ENCODE results near the gene WDR18.

WDR18 gene

GRCh38 chr19:963486-963951, 20.6 kb upstream of the WDR18 start:
- no peak for TF ChIP-seq CTCF (IDR thresholded peaks at IDR 0.05; ENCODE audit: low read depth, low read length)
- H3K4me3 ChIP-seq (ENCODE audit: low read depth, low read length): no peak overlapping the region

- no peak overlapping the region for H3K4me3 ChIP-seq (ENCODE audit: low read depth, low read length)
- no peak for TF ChIP-seq CTCF (IDR thresholded peaks at IDR 0.05; ENCODE audit: low read depth, low read length)
Measured at GRCh38 chr19:964116-964520, 20.0 kb upstream of the WDR18 start.

GRCh38 chr19:964761-965694, 19.1 kb upstream of the WDR18 start:
- no peak for TF ChIP-seq CTCF (IDR thresholded peaks at IDR 0.05; ENCODE audit: low read depth, low read length)
- H3K4me3 ChIP-seq (ENCODE audit: low read depth, low read length): no peak overlapping the region

- TF ChIP-seq CTCF (IDR thresholded peaks at IDR 0.05; ENCODE audit: low read depth, low read length): no peak
Measured at GRCh38 chr19:966485-967088, 17.6 kb upstream of the WDR18 start.

GRCh38 chr19:970695-971094, 13.4 kb upstream of the WDR18 start:
- no peak overlapping the region for H3K4me3 ChIP-seq (ENCODE audit: low read depth, low read length)
- peak; percentile 65 for TF ChIP-seq CTCF (IDR thresholded peaks at IDR 0.05; ENCODE audit: low read depth, low read length)

More at GRCh38 chr19:966485-967088, 17.6 kb upstream of the WDR18 start:
- H3K4me3 ChIP-seq (ENCODE audit: low read depth, low read length): no peak overlapping the region

GRCh38 chr19:971795-972194, 12.3 kb upstream of the WDR18 start:
- no peak for TF ChIP-seq CTCF (IDR thresholded peaks at IDR 0.05; ENCODE audit: low read depth, low read length)
- H3K4me3 ChIP-seq (ENCODE audit: low read depth, low read length): no peak overlapping the region

GRCh38 chr19:972281-972680, 11.9 kb upstream of the WDR18 start:
- no peak for TF ChIP-seq CTCF (IDR thresholded peaks at IDR 0.05; ENCODE audit: low read depth, low read length)
- H3K4me3 ChIP-seq (ENCODE audit: low read depth, low read length): no peak overlapping the region

All from WI38 (cell line).